ENCODE results near the gene MAGI2. TPM values are rescaled to one million over a fixed set of nuclear protein-coding genes. Genes with fewer than 3 reads are reported as not detected.

Gene MAGI2
- total RNA-seq, 6 experiments from 2014 or later: 1.2 to 4.0 (median 2.4) TPM

- DNase-seq: no peak
- no peaks in the 10 kb centered on the region for H3K4me1 ChIP-seq
- no peaks in the 10 kb centered on the region for H3K9me3 ChIP-seq
- no peak for ATAC-seq
- WGBS (ENCODE audit: insufficient coverage, low coverage, low lambda C conversion rate, missing lambda C conversion rate): 100% methylated on average over 1 of the region's 1 CpG
- no peak for TF ChIP-seq POLR2A (IDR thresholded peaks at IDR 0.05)
- no peak for TF ChIP-seq CTCF (IDR thresholded peaks at IDR 0.05)
- intact Hi-C loops (cut with DNase I): no loop called here
- no peak overlapping the region for H3K4me3 ChIP-seq
- H3K27ac ChIP-seq: no peak overlapping the region
- H3K27me3 ChIP-seq: no peaks in the 10 kb centered on the region
- H3K36me3 ChIP-seq: no peaks in the 10 kb centered on the region
Measured at GRCh38 chr7:79475455-79475854, 22.0 kb upstream of the MAGI2 start.

- TF ChIP-seq POLR2A (IDR thresholded peaks at IDR 0.05): no peak
- no peak for TF ChIP-seq CTCF (IDR thresholded peaks at IDR 0.05)
- DNase-seq: no peak
- H3K27ac ChIP-seq: no peak overlapping the region
- H3K36me3 ChIP-seq: no peaks in the 10 kb centered on the region
- no peaks in the 10 kb centered on the region for H3K4me1 ChIP-seq
- WGBS (ENCODE audit: insufficient coverage, low coverage, low lambda C conversion rate, missing lambda C conversion rate): 93% methylated on average over 1 of the region's 1 CpG
- no peak for ATAC-seq
- H3K9me3 ChIP-seq: no peaks in the 10 kb centered on the region
- H3K4me3 ChIP-seq: no peak overlapping the region
- intact Hi-C loops (cut with DNase I): no loop called here
- H3K27me3 ChIP-seq: no peaks in the 10 kb centered on the region
Measured at GRCh38 chr7:79471699-79472098, 18.2 kb upstream of the MAGI2 start.

GRCh38 chr7:79471283-79471682, 17.8 kb upstream of the MAGI2 start:
- DNase-seq: no peak
- no peaks in the 10 kb centered on the region for H3K4me1 ChIP-seq
- no peak for ATAC-seq
- no peak overlapping the region for H3K4me3 ChIP-seq
- intact Hi-C loops (cut with DNase I): no loop called here
- no peaks in the 10 kb centered on the region for H3K27me3 ChIP-seq
- H3K9me3 ChIP-seq: no peaks in the 10 kb centered on the region
- H3K27ac ChIP-seq: no peak overlapping the region
- no peak for TF ChIP-seq CTCF (IDR thresholded peaks at IDR 0.05)
- TF ChIP-seq POLR2A (IDR thresholded peaks at IDR 0.05): no peak
- no peaks in the 10 kb centered on the region for H3K36me3 ChIP-seq

- Histone ChIP-seq H3K9me3 (no peaks in the 10 kb centered on the region), H3K27ac (no peak overlapping the region), H3K4me1 (no peaks in the 10 kb centered on the region), H3K4me3 (no peak overlapping the region), H3K27me3 (no peaks in the 10 kb centered on the region), H3K36me3 (no peaks in the 10 kb centered on the region)
- 75% methylated on average over 1 of the region's 1 CpG for WGBS (ENCODE audit: insufficient coverage, low coverage, low lambda C conversion rate, missing lambda C conversion rate)
- DNase-seq (no peak), ATAC-seq (no peak)
- intact Hi-C loops (cut with DNase I): no loop called here
- TF ChIP-seq POLR2A (IDR thresholded peaks at IDR 0.05) (no peak), CTCF (IDR thresholded peaks at IDR 0.05) (no peak)
Measured at GRCh38 chr7:79465551-79465950, 12.1 kb upstream of the MAGI2 start.

GRCh38 chr7:79464051-79464450, 10.6 kb upstream of the MAGI2 start:
- no peak overlapping the region for H3K4me3 ChIP-seq
- H3K4me1 ChIP-seq: no peaks in the 10 kb centered on the region
- DNase-seq (no peak), ATAC-seq (no peak)
- no peaks in the 10 kb centered on the region for H3K9me3 ChIP-seq
- intact Hi-C loops (cut with DNase I): no loop called here
- TF ChIP-seq CTCF (IDR thresholded peaks at IDR 0.05) (no peak), POLR2A (IDR thresholded peaks at IDR 0.05) (no peak)
- H3K27me3 ChIP-seq: no peaks in the 10 kb centered on the region
- 78% methylated on average over 3 of the region's 3 CpGs for WGBS (ENCODE audit: insufficient coverage, low coverage, low lambda C conversion rate, missing lambda C conversion rate)
- no peaks in the 10 kb centered on the region for H3K36me3 ChIP-seq
- no peak overlapping the region for H3K27ac ChIP-seq
